ENCODE results near the gene TRMT61A.

TRMT61A gene

GRCh38 chr14:103547455-103547940 is 18.5 kb downstream of the TRMT61A start:
- no peak for DNase-seq (ENCODE audit: low spot score)

GRCh38 chr14:103547941-103548462 is 19.0 kb downstream of the TRMT61A start:
- no peak for DNase-seq (ENCODE audit: low spot score)

GRCh38 chr14:103548463-103549351 is 19.7 kb downstream of the TRMT61A start:
- DNase-seq (ENCODE audit: low spot score) = no peak

- no peak for DNase-seq (ENCODE audit: low spot score)
Measured at GRCh38 chr14:103549361-103550311, 20.6 kb downstream of the TRMT61A start.

DNA sequence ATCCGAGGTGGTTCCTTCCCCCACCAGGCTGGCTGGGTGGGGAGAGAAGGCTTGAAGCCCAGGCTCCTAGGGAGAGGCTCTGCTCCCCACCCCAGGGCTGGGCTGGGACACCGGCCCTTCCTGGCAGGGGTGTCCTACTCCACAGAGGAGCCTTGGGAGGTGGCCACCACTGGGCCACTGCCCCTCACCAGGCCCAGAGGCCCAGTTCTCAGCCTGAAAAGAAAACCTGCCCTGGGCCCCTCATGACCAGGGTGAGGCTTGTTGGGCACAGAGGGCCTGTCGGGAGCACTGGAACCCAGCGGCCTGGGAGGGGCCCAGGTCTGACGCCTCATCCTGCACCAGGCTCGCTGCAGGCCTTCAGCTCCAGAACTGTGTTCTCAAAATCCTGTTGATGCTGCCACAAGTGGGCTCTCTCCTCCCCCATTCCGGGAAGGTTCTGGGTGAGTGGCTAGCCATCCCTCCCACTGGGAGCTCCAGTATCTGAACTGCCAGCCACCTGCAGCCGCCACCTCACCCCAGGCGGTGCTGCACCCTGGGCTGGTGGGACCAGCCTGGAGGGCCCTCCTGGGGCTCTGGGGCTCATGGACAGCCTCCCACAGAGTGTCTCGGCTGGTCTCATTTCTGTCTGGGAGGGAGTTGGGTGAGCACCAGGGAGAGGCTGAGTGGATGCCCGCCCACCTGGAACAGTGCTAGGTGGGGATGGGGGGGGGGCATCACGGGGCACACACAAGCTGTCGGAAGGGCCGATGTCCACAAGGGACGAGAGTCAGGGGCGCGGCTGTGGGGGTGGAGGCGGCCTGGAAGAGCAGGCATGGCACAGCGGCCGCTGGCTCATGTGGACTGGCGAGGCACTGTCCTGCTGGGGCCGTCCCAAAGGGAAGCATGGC is 21.7 kb downstream of the TRMT61A start:
- no peak for DNase-seq (ENCODE audit: low spot score)

- DNase-seq (ENCODE audit: low spot score) = no peak
Measured at GRCh38 chr14:103551338-103551762, 22.4 kb downstream of the TRMT61A start.

GRCh38 chr14:103552011-103552845 is 23.2 kb downstream of the TRMT61A start:
- DNase-seq (ENCODE audit: low spot score) = no peak

GRCh38 chr14:103552846-103553210 is 23.8 kb downstream of the TRMT61A start:
- no peak for DNase-seq (ENCODE audit: low spot score)

DNA sequence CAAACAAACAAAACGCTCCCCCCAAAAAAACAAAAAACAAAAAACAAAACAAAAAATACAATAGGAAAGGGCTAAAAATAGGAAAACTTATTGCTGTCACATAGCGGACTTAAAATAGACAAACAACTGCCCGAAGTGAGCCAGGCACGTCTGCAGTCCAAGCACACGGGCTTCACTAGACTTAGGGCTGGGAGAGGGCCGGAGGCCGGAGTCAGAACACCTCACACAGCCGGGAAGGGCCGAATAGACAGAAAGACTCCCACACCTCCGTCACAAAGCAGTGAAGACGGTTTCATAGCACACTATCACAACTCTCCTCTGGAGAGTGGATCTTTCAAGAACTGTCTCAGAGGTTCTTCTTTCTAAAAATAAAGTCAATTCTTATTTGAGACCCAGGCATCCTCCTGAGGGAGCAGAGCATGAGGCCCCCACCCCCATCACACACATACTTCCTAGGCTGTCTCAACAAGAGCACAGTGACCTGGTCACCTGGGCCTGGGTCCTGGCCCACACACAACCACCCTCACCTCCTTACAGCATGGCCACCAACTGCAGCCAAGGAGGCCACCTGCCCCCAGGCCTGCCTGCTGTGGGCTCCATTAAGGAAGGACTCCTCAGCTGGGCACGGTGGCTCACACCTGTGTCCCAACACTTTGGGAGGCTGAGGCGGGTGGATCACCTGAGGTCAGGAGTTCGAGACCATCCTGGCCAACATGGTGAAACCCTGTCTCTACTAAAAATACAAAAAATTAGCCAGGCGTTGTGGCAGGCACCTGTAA is 26.8 kb downstream of the TRMT61A start:
- DNase-seq (ENCODE audit: low spot score) = no peak

GRCh38 chr14:103556946-103557758 is 28.2 kb downstream of the TRMT61A start:
- DNase-seq (ENCODE audit: low spot score) = no peak

DNA sequence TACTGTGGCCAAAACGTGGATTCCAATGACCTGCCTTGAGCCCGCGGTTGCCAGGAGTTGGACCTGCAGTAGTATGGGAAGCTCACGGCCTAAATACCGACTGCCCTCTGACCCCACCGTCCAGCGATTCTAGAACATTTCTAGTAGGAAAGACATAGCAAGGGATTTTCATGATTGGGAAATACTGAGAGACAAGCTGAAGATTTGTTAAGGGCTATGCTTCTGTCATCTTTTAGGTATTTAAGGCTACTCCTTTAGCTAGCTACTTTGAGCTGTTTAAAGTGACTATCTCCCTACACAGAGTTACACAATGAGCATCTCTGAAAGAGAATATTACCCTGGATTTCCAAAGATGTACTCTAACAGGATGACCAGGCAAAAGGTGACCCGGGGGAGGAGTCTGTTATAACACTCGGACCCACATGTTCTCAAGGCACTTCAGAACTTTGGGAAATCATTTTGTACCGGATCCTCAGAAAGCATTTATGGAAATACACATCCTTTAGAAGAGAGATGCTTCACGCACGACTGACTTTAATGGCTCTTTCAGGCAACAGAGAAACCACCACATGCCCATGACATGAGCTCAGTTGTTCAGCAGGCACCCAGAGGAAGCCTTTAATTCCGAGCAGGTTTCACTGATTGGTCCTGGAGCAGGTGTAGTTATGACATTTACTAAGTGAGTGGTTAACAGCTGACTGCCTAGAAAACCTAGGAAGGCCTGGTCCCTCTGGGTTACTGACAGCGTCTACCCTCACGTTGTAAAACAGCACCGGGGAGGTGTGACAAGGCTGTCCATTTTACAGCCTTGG is 29.3 kb downstream of the TRMT61A start:
- no peak for DNase-seq (ENCODE audit: low spot score)

GRCh38 chr14:103559766-103560165 is 30.8 kb downstream of the TRMT61A start:
- no peak for DNase-seq (ENCODE audit: low spot score)

DNA sequence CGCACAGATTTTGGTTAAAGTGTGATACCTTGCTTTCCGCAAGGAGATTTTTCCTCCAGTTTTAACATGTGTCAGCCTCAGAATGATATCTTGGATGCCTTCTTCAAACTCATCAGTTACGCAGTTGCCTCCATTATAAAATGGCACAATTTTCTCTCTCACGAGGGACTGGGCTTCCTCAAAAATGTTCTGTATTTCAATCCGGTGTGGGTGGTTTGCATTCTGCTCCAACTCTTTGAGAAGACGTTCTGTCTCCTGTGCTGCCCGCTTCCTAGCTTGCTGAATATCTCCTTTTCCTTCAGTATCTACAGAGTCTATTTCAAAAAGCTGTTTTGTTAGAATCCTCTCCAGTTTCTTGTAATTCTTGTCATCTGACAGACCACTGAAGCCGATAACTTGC is 31.7 kb downstream of the TRMT61A start:
- no peak for DNase-seq (ENCODE audit: low spot score)

GRCh38 chr14:103561381-103562178 is 32.6 kb downstream of the TRMT61A start:
- DNase-seq (ENCODE audit: low spot score) = peak; percentile 34

DNA sequence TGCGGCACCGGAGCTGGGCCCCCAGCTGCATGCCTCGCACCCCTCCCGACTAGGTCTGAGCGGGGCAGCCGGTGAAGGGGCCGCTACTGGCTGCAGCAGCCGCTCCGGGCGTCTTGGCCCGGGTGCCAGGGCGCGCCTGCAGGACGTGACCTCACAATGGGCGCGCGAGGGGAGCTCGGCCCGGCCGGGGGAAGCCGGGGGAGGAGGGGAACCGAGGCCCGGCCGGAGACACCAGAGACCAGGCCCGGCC is 33.1 kb downstream of the TRMT61A start:
- no peak for DNase-seq (ENCODE audit: low spot score)

GRCh38 chr14:103562429-103563225 is 33.6 kb downstream of the TRMT61A start, which contains the start of the genes BAG5 and COA8:
TSS of gene BAG5 (minus strand) at chr14:103562657. CDS start at chr14:103561164, 1,493 bp downstream.
TSS of gene COA8 (plus strand) at chr14:103562960. CDS start at chr14:103563002, 42 bp downstream.
- peak; percentile 80 for DNase-seq (ENCODE audit: low spot score)

All from hematopoietic multipotent progenitor cell treated with erythropoietin and hydrocortisone succinate and interleukin-3 and kit ligand, for 15 days (in vitro differentiated cells).